PFSK-1 (cell line): ENCODE results near the gene METTL2B.
A peak's percentile ranks its signal among the peaks of the same experiment; 100 is the strongest.

Experiments used
- FOXP2 ChIP-seq: optimal IDR thresholded peaks from 2 replicates; pipeline ENCODE3; 2011; ENCODE audit warnings: borderline replicate concordance, control low read depth, inconsistent platforms; ENCODE audit not compliant: insufficient read depth; ENCODE audit errors: extremely low read length, extremely low read depth
- POLR2AphosphoS5 ChIP-seq: IDR thresholded peaks from 2 replicates; pipeline ENCODE4 v1.6.1; 2012; ENCODE audit warnings: low read depth, mild to moderate bottlenecking, control low read depth, low read length, moderate library complexity
- SIN3A ChIP-seq: IDR thresholded peaks from 2 replicates; pipeline ENCODE4 v1.6.1; 2012; ENCODE audit warnings: mild to moderate bottlenecking, low read length, moderate library complexity, borderline replicate concordance; ENCODE audit not compliant: insufficient read depth
- TAF1 ChIP-seq: IDR thresholded peaks from 2 replicates; pipeline ENCODE4 v1.6.1; 2012; ENCODE audit warnings: low read length, control low read depth, borderline replicate concordance; ENCODE audit not compliant: insufficient read depth
- TF ChIP-seq, protein P1 (sequence below), 2 experiments: IDR thresholded peaks; 2 replicates each; pipeline versions ENCODE4 v1.6.1 to v1.8.0; 2011 to 2012; ENCODE audit warnings: low read depth in 2 of 2, low read length in 2 of 2, control low read depth in 1 of 2, inconsistent platforms in 1 of 2, mild to moderate bottlenecking in 1 of 2, moderate library complexity in 1 of 2; ENCODE audit not compliant: insufficient read depth in 1 of 2

Gene METTL2B

GRCh38 chr7:128450913-128451312 lies 25.6 kb upstream of the METTL2B start:
- TF ChIP-seq POLR2AphosphoS5, result no peak
- no peak for TF ChIP-seq TAF1
- TF ChIP-seq FOXP2, result no peak
- TF ChIP-seq, protein P1, sequence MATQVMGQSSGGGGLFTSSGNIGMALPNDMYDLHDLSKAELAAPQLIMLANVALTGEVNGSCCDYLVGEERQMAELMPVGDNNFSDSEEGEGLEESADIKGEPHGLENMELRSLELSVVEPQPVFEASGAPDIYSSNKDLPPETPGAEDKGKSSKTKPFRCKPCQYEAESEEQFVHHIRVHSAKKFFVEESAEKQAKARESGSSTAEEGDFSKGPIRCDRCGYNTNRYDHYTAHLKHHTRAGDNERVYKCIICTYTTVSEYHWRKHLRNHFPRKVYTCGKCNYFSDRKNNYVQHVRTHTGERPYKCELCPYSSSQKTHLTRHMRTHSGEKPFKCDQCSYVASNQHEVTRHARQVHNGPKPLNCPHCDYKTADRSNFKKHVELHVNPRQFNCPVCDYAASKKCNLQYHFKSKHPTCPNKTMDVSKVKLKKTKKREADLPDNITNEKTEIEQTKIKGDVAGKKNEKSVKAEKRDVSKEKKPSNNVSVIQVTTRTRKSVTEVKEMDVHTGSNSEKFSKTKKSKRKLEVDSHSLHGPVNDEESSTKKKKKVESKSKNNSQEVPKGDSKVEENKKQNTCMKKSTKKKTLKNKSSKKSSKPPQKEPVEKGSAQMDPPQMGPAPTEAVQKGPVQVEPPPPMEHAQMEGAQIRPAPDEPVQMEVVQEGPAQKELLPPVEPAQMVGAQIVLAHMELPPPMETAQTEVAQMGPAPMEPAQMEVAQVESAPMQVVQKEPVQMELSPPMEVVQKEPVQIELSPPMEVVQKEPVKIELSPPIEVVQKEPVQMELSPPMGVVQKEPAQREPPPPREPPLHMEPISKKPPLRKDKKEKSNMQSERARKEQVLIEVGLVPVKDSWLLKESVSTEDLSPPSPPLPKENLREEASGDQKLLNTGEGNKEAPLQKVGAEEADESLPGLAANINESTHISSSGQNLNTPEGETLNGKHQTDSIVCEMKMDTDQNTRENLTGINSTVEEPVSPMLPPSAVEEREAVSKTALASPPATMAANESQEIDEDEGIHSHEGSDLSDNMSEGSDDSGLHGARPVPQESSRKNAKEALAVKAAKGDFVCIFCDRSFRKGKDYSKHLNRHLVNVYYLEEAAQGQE (IDR thresholded peaks at IDR 0.05; ENCODE audit: insufficient read depth in 1 of 2, low read depth in 2 of 2, low read length in 2 of 2), result no peak
- TF ChIP-seq SIN3A, result no peak

DNA sequence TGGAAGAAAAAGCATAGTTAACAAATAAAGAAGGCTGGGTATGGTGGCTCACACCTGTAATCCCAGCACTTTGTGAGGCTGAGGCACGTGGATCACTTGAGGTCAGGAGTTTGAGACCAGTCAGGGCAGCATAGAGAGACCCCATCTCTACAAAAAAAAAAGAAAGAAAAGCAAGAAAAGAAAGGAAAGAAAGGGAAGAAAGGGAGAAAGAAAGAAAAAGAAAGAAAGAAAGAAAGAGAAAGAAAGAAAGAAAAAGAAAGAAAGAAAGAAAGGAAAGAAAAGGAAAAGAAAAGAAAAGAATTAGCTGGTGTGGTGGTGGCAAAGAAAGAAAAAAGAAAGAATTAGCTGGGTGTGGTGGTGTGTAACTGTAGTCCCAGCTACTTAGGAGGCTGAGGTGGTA lies 24.0 kb upstream of the METTL2B start:
- TF ChIP-seq, protein P1 (IDR thresholded peaks at IDR 0.05; ENCODE audit: insufficient read depth in 1 of 2, low read depth in 2 of 2, low read length in 2 of 2), result no peak
- TF ChIP-seq SIN3A, result no peak
- TF ChIP-seq POLR2AphosphoS5, result no peak
- no peak for TF ChIP-seq TAF1
- no peak for TF ChIP-seq FOXP2

GRCh38 chr7:128453836-128454804 lies 22.4 kb upstream of the METTL2B start:
- TF ChIP-seq TAF1 (no peak), FOXP2 (no peak)

- TF ChIP-seq POLR2AphosphoS5 (no peak), SIN3A (no peak), TAF1 (no peak), FOXP2 (no peak)
- TF ChIP-seq, protein P1 (IDR thresholded peaks at IDR 0.05; ENCODE audit: insufficient read depth in 1 of 2, low read depth in 2 of 2, low read length in 2 of 2), result no peak
Observed at GRCh38 chr7:128454808-128455542, 21.6 kb upstream of the METTL2B start.

GRCh38 chr7:128455543-128456254 lies 20.8 kb upstream of the METTL2B start, which contains the start of gene HILPDA:
TSS of gene HILPDA (plus strand) at chr7:128455878. CDS start at chr7:128457269, 1,391 bp downstream.
- no peak for TF ChIP-seq SIN3A
- TF ChIP-seq FOXP2, result peak; percentile 90
- TF ChIP-seq, protein P1 (IDR thresholded peaks at IDR 0.05; ENCODE audit: insufficient read depth in 1 of 2, low read depth in 2 of 2, low read length in 2 of 2), result 0 out of 4 replicates have a peak, but pooled peaks of 1 of the 2 experiments have one; percentile 5
- TF ChIP-seq TAF1, result peak; percentile 80; the same call in 1 of the 2 replicates
- peak; percentile 95 for TF ChIP-seq POLR2AphosphoS5
